T-cell (primary cell): ENCODE data around the gene SLC26A5. TPM values are rescaled to one million over a fixed set of nuclear protein-coding genes. Genes with fewer than 3 reads are reported as not detected.
A peak's percentile ranks its signal among the peaks of the same experiment; 100 is the strongest.

Experiments
- ATAC-seq, 4 experiments: fragments of 200-7000 bp in 3 of 4; fragments of 150-1000 bp in 1 of 4; cut with Tn5 transposase; replicated peaks in 1 of 4; 1 replicate in 3 of 4; 2 replicates in 1 of 4; pipeline ENCODE4 v1.10.0; 2021; ENCODE audit warnings: moderate library complexity in 3 of 4, mild to moderate bottlenecking in 2 of 4, moderate number of reproducible peaks in 1 of 4
- CTCF ChIA-PET, 2 donors: fragments of 300-600 bp; sonication (Branson Sonifier 250); formaldehyde crosslinking; loops; one replicate each; lab custom pipeline; 2022; ENCODE audit warnings: antibody characterized with exemption in 2 of 2; lab: Charles Lee
- POLR2A ChIA-PET, 2 donors: fragments of 300-600 bp; sonication (Branson Sonifier 250); formaldehyde crosslinking; loops; one replicate each; lab custom pipeline; 2022; ENCODE audit warnings: antibody characterized with exemption in 2 of 2; lab: Charles Lee
- DNase-seq, 35 experiments: peaks; one replicate each; pipeline versions ENCODE4 v3.0.0 to v3.0.0-alpha.2; 2013 to 2023
- H3K27ac ChIP-seq: one replicate; pipeline ENCODE4 v1.5.1; 2013; ENCODE audit warnings: low read length
- H3K27me3 ChIP-seq, 2 experiments: replicated peaks in 1 of 2; 1 replicate in 1 of 2; 2 replicates in 1 of 2; pipeline versions ENCODE4 v1.6.1 to v1.7.0; 2013; ENCODE audit warnings: low read length in 1 of 2, mixed read lengths in 1 of 2; ENCODE audit not compliant: control insufficient read depth in 2 of 2, insufficient read depth in 2 of 2; ENCODE audit errors: extremely low read depth in 1 of 2
- H3K36me3 ChIP-seq, 2 donors: 1 replicate in 1 of 2; 2 replicates in 1 of 2; pipeline versions ENCODE4 v1.6.1 to v1.7.0; 2013; ENCODE audit warnings: low read length in 1 of 2; ENCODE audit not compliant: control insufficient read depth in 2 of 2, insufficient read depth in 1 of 2; ENCODE audit errors: extremely low read depth in 1 of 2
- H3K4me1 ChIP-seq, 2 experiments: 1 replicate in 1 of 2; 2 replicates in 1 of 2; pipeline versions ENCODE4 v1.6.1 to v1.7.0; 2013; ENCODE audit warnings: low read length in 2 of 2, mixed read lengths in 1 of 2; ENCODE audit not compliant: insufficient read depth in 2 of 2, control insufficient read depth in 1 of 2; ENCODE audit errors: extremely low read depth in 1 of 2
- H3K4me3 ChIP-seq, 2 donors: 1 replicate in 1 of 2; 2 replicates in 1 of 2; pipeline versions ENCODE4 v1.5.1 to v1.7.0; 2013; ENCODE audit warnings: mild to moderate bottlenecking in 2 of 2, low read length in 1 of 2, moderate library complexity in 1 of 2; ENCODE audit not compliant: control insufficient read depth in 1 of 2; ENCODE audit errors: extremely low read depth in 1 of 2
- H3K9me3 ChIP-seq: 2 replicates; pipeline ENCODE4 v1.7.0; 2013
- H3K27ac Mint-ChIP-seq, 2 donors: one replicate each; pipeline ENCODE4 v1.8.0; 2020 to 2021; ENCODE audit warnings: mild to moderate bottlenecking in 2 of 2, mixed read lengths in 2 of 2
- H3K27me3 Mint-ChIP-seq, 2 donors: one replicate each; pipeline ENCODE4 v1.8.0; 2021 to 2022; ENCODE audit warnings: mixed read lengths in 2 of 2
- H3K36me3 Mint-ChIP-seq: one replicate; pipeline ENCODE4 v1.8.0; 2021; ENCODE audit warnings: mixed read lengths
- H3K4me1 Mint-ChIP-seq, 3 donors: one replicate each; pipeline ENCODE4 v1.8.0; 2020 to 2022; ENCODE audit warnings: mixed read lengths in 3 of 3, mild to moderate bottlenecking in 1 of 3
- H3K4me3 Mint-ChIP-seq, 3 donors: one replicate each; pipeline ENCODE4 v1.8.0; 2020 to 2022; ENCODE audit warnings: mild to moderate bottlenecking in 3 of 3, mixed read lengths in 3 of 3, moderate library complexity in 3 of 3
- H3K9me3 Mint-ChIP-seq, 3 donors: one replicate each; pipeline ENCODE4 v1.8.0; 2020 to 2022; ENCODE audit warnings: mixed read lengths in 3 of 3
- WGBS: methylation state at CpG from one replicate; pipeline ENCODE4 v1.1.5; 2013; ENCODE audit warnings: missing lambda C conversion rate; ENCODE audit not compliant: insufficient coverage; 5-methylcytosine and 5-hydroxymethylcytosine counted together
- total RNA-seq, 35 experiments: library from RNA in 6 of 35; stranded (reverse) in 6 of 35; fragments of 120-200 nt in 1 of 35; gene quantifications; one replicate each; pipeline versions ENCODE4 v1.2.1 to v1.2.4 and lab custom pipeline; 2013 to 2026

Gene SLC26A5
- total RNA-seq, 5 donors from 2014 or later (not counting 1 experiment from before 2014, with no cell fraction given): 0.22 to 0.23 TPM; not detected in 3

GRCh38 chr7:103369432-103369831 is 76.6 kb downstream of the SLC26A5 start:
- Histone ChIP-seq H3K4me1 (no peaks in the 10 kb centered on the region), H3K4me3 (no peak overlapping the region), H3K36me3 (peaks cover 6 to 46% of the 10 kb centered on the region in 2 donors), H3K9me3 (no peaks in the 10 kb centered on the region), H3K27ac (no peak overlapping the region), H3K27me3 (no peaks in the 10 kb centered on the region)
- no CpG with 5 or more reads among the region's 5 CpGs for WGBS
- CTCF ChIA-PET: no interaction called here
- ATAC-seq (no peak), DNase-seq (no peak)
- POLR2A ChIA-PET: no interaction called here
- H3K4me1 Mint-ChIP-seq: peaks cover 0 to 14% (median 6%) of the 10 kb centered on the region in 3 donors
- H3K4me3 Mint-ChIP-seq: no peak overlapping the region
- H3K27ac Mint-ChIP-seq: no peak overlapping the region
- H3K9me3 Mint-ChIP-seq: no peaks in the 10 kb centered on the region
- peaks cover 33% of the 10 kb centered on the region for H3K36me3 Mint-ChIP-seq
- H3K27me3 Mint-ChIP-seq: no peaks in the 10 kb centered on the region

- H3K36me3 Mint-ChIP-seq: peaks cover 16% of the 10 kb centered on the region
- DNase-seq: no peak
- no peak for ATAC-seq
- H3K4me1 Mint-ChIP-seq: peaks cover 63 to 69% (median 69%) of the 10 kb centered on the region in 3 donors
- Histone ChIP-seq H3K27ac (no peak overlapping the region), H3K27me3 (no peaks in the 10 kb centered on the region), H3K36me3 (peaks cover 0 to 19% of the 10 kb centered on the region in 2 donors), H3K4me1 (peaks cover 12 to 13% of the 10 kb centered on the region in 2 experiments), H3K9me3 (no peaks in the 10 kb centered on the region), H3K4me3 (no peak overlapping the region)
- ChIA-PET POLR2A (no interaction called here), CTCF (no interaction called here)
- H3K27me3 Mint-ChIP-seq: no peaks in the 10 kb centered on the region
- H3K27ac Mint-ChIP-seq: peak overlapping the region; percentile 2 to 47
- H3K9me3 Mint-ChIP-seq: no peaks in the 10 kb centered on the region
- H3K4me3 Mint-ChIP-seq: peak overlapping the region; percentile 90 to 100 (median 95)
- no CpG with 5 or more reads among the region's 1 CpG for WGBS
Measured at GRCh38 chr7:103349805-103350204, 96.2 kb downstream of the SLC26A5 start.

- Mint-ChIP-seq H3K9me3 (no peaks in the 10 kb centered on the region), H3K4me3 (peak overlapping the region; percentile 90 to 100 (median 95)), H3K4me1 (peaks cover 67 to 74% (median 72%) of the 10 kb centered on the region in 3 donors), H3K27me3 (no peaks in the 10 kb centered on the region), H3K27ac (peak overlapping the region in 1 of 2 donors; percentile 52), H3K36me3 (peaks cover 13% of the 10 kb centered on the region)
- CTCF ChIA-PET: no interaction called here
- no peak overlapping the region for H3K27ac ChIP-seq
- H3K4me3 ChIP-seq: peak overlapping the region; percentile 96
- no peaks in the 10 kb centered on the region for H3K27me3 ChIP-seq
- POLR2A ChIA-PET: no interaction called here
- peaks cover 13 to 15% of the 10 kb centered on the region in 2 experiments for H3K4me1 ChIP-seq
- DNase-seq: no peak
- peaks cover 0 to 19% of the 10 kb centered on the region in 2 donors for H3K36me3 ChIP-seq
- no peaks in the 10 kb centered on the region for H3K9me3 ChIP-seq
- ATAC-seq: no peak
- no CpG with 5 or more reads among the region's 2 CpGs for WGBS
Measured at GRCh38 chr7:103348959-103349358, 97.0 kb downstream of the SLC26A5 start.

GRCh38 chr7:103348452-103348851 is 97.6 kb downstream of the SLC26A5 start:
- Histone ChIP-seq H3K36me3 (peaks cover 0 to 19% of the 10 kb centered on the region in 2 donors), H3K9me3 (no peaks in the 10 kb centered on the region), H3K27ac (peak overlapping the region; percentile 92), H3K27me3 (no peaks in the 10 kb centered on the region), H3K4me3 (peak overlapping the region; percentile 96), H3K4me1 (peaks cover 17 to 19% of the 10 kb centered on the region in 2 experiments)
- H3K4me1 Mint-ChIP-seq: peaks cover 72 to 77% (median 77%) of the 10 kb centered on the region in 3 donors
- peaks cover 13% of the 10 kb centered on the region for H3K36me3 Mint-ChIP-seq
- no peaks in the 10 kb centered on the region for H3K9me3 Mint-ChIP-seq
- no peaks in the 10 kb centered on the region for H3K27me3 Mint-ChIP-seq
- H3K4me3 Mint-ChIP-seq: peak overlapping the region; percentile 90 to 100 (median 95)
- H3K27ac Mint-ChIP-seq: peak overlapping the region; percentile 83 to 94
- POLR2A ChIA-PET: no interaction called here
- DNase-seq (peak in 1 of 35 experiments; percentile 11), ATAC-seq (no peak)
- 17% methylated on average over 1 of the region's 13 CpGs for WGBS
- CTCF ChIA-PET: interaction anchor here in 1 of 2 donors (1.0 kb wide), 1 partner anchor 51 kb away, joined by 5 read pairs; the partner anchor contains the start of gene PMPCB

GRCh38 chr7:103347507-103348267 is 98.3 kb downstream of the SLC26A5 start, which contains the start of gene PSMC2:
Gene PSMC2, plus strand, starts transcription at chr7:103347643. Its CDS starts 69 bp downstream, at chr7:103347712.
- H3K27ac Mint-ChIP-seq: peak within 1 kb of the TSS; percentile 94 to 98
- peak; percentile 59 to 67 (median 66) for ATAC-seq

GRCh38 chr7:103346396-103346795 is 99.6 kb downstream of the SLC26A5 start:
- Mint-ChIP-seq H3K4me1 (peaks cover 68 to 73% (median 68%) of the 10 kb centered on the region in 3 donors), H3K27ac (peak overlapping the region in 1 of 2 donors; percentile 94)
- POLR2A ChIA-PET: no interaction called here

More at GRCh38 chr7:103347507-103348267, 98.3 kb downstream of the SLC26A5 start, which contains the start of gene PSMC2:
- DNase-seq: peak; percentile 69 to 92 (median 79)
- H3K36me3 Mint-ChIP-seq: peaks cover 11% of the 10 kb centered on the region
- peaks cover 71 to 76% (median 73%) of the 10 kb centered on the region in 3 donors for H3K4me1 Mint-ChIP-seq
- H3K4me3 Mint-ChIP-seq: peak within 1 kb of the TSS; percentile 90 to 100 (median 95)
- H3K4me1 ChIP-seq: peaks cover 19 to 26% of the 10 kb centered on the region in 2 experiments
- H3K27ac ChIP-seq: peak within 1 kb of the TSS; percentile 92
- H3K36me3 ChIP-seq: peaks cover 0 to 13% of the 10 kb centered on the region in 2 donors
- H3K9me3 ChIP-seq: no peaks in the 10 kb centered on the region
- no peaks in the 10 kb centered on the region for H3K27me3 ChIP-seq
- H3K9me3 Mint-ChIP-seq: no peaks in the 10 kb centered on the region
- POLR2A ChIA-PET: no interaction called here
- CTCF ChIA-PET: interaction anchor here (0.6 to 1.0 kb wide), 3 partner anchors 49 to 1569 kb away, joined by 3 to 6 read pairs (median 5); partner anchors contain the start of gene PMPCB (in 1 of the 2)
- no peaks in the 10 kb centered on the region for H3K27me3 Mint-ChIP-seq
- H3K4me3 ChIP-seq: peak within 1 kb of the TSS; percentile 96
- 0% methylated on average over 19 of the region's 25 CpGs for WGBS

More at GRCh38 chr7:103346396-103346795, 99.6 kb downstream of the SLC26A5 start:
- peaks cover 0 to 11% of the 10 kb centered on the region in 2 donors for H3K36me3 ChIP-seq
- no peaks in the 10 kb centered on the region for H3K9me3 ChIP-seq
- no peak for DNase-seq
- H3K4me1 ChIP-seq: peaks cover 19 to 29% of the 10 kb centered on the region in 2 experiments
- Mint-ChIP-seq H3K4me3 (peak overlapping the region in 2 of 3 donors; percentile 90 to 95), H3K9me3 (no peaks in the 10 kb centered on the region), H3K36me3 (peaks cover 11% of the 10 kb centered on the region), H3K27me3 (no peaks in the 10 kb centered on the region)
- H3K4me3 ChIP-seq: no peak overlapping the region
- ATAC-seq: no peak
- no CpG with 5 or more reads among the region's 5 CpGs for WGBS
- no peak overlapping the region for H3K27ac ChIP-seq
- H3K27me3 ChIP-seq: no peaks in the 10 kb centered on the region
- CTCF ChIA-PET: no interaction called here
